GM19328 (cell line): ENCODE data around the gene MGAT4C.
"Not testable (repeated sequence)": the region's sequence is repeated elsewhere in the genome, so short reads cannot be mapped to it uniquely, and the experiment has no call there.

Source experiments
- ATAC-seq: cut with Tn5 transposase; IDR thresholded peaks from one replicate; pipeline ENCODE4 v1.9.1; 2021; ENCODE audit warnings: mild to moderate bottlenecking, moderate library complexity; ENCODE audit not compliant: unreplicated experiment

Gene MGAT4C

GRCh38 chr12:86256163-86256562, at the start of gene MGAT4C:
MGAT4C (minus strand) TSS chr12:86256391.
- ATAC-seq: no peak

- ATAC-seq: not testable (repeated sequence)
Measured at GRCh38 chr12:86296396-86296795, 40.2 kb upstream of the MGAT4C start.

GRCh38 chr12:86293682-86294240, 37.6 kb upstream of the MGAT4C start:
- no peak for ATAC-seq

- ATAC-seq: no peak
Measured at GRCh38 chr12:86292480-86292879, 36.3 kb upstream of the MGAT4C start.

GRCh38 chr12:86290615-86291014, 34.4 kb upstream of the MGAT4C start:
- no peak for ATAC-seq

- ATAC-seq: no peak
Measured at GRCh38 chr12:86286119-86286518, 29.9 kb upstream of the MGAT4C start.

GRCh38 chr12:86283620-86284019, 27.4 kb upstream of the MGAT4C start:
- ATAC-seq: no peak

- ATAC-seq: no peak
Measured at GRCh38 chr12:86275356-86275755, 19.2 kb upstream of the MGAT4C start.

GRCh38 chr12:86265329-86265695, 9.1 kb upstream of the MGAT4C start:
- ATAC-seq: no peak

- no peak for ATAC-seq
Measured at GRCh38 chr12:86264451-86265328, 8.5 kb upstream of the MGAT4C start.

- ATAC-seq: no peak
Measured at GRCh38 chr12:86261578-86261977, 5.4 kb upstream of the MGAT4C start.

- no peak for ATAC-seq
Measured at GRCh38 chr12:86261142-86261541, 5.0 kb upstream of the MGAT4C start.

GRCh38 chr12:86260183-86260582, 4.0 kb upstream of the MGAT4C start:
- ATAC-seq: no peak

GRCh38 chr12:86257134-86257533, 943 bp upstream of the MGAT4C start:
- no peak for ATAC-seq

GRCh38 chr12:86254399-86255107, 1.6 kb downstream of the MGAT4C start:
- no peak for ATAC-seq

GRCh38 chr12:86249851-86250250, 6.3 kb downstream of the MGAT4C start:
- no peak for ATAC-seq

GRCh38 chr12:86249276-86249675, 6.9 kb downstream of the MGAT4C start:
- no peak for ATAC-seq

GRCh38 chr12:86247871-86248270, 8.3 kb downstream of the MGAT4C start:
- no peak for ATAC-seq

- ATAC-seq: no peak
Measured at GRCh38 chr12:86241600-86241999, 14.6 kb downstream of the MGAT4C start.

GRCh38 chr12:86234316-86234855, 21.8 kb downstream of the MGAT4C start:
- ATAC-seq: no peak

GRCh38 chr12:86233126-86233525, 23.1 kb downstream of the MGAT4C start:
- no peak for ATAC-seq
